ENCODE measurements around the gene ETV6.

Gene ETV6

DNA sequence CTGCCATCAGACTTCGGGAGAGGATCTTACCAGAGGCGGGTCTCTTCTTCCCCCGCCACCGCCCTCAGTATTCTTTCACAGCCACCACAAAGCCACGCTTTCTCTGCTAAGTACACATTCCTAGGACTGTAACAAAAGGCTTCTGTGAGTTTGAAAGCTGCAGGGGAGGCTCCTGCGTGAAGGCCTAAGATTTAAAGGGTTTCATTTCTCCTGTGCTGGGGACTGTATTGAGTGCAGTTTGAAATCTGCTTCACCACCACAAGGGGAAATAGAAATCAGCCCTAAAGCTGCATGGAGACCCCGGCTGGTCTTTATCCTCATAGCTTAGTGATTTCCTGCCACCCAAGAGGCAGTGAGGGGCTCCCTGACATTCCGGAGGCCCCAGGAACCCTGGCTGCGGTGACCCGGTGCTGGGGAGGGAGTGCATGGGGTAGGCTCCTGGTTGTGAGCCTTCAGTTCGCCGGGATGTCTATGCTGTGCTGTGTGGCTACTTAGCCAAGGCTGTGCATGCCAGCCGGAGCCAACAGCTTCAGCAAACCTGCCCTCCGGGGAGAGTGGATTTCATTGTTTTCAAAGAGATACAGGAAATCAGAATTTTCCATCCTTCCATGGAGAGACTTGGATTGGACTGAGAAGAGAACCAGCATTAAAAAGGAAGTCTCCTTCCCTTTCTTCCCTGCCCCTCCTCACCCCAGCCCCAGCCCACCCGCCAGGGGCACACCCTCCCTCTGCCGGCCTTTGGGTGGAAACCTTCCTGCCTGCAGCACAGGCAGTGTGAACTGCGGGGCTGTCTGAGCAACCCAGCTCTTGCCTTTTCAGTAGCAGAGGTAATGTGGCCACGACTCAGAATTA, 163.3 kb downstream of the ETV6 start:
- TF ChIP-seq, protein P1, sequence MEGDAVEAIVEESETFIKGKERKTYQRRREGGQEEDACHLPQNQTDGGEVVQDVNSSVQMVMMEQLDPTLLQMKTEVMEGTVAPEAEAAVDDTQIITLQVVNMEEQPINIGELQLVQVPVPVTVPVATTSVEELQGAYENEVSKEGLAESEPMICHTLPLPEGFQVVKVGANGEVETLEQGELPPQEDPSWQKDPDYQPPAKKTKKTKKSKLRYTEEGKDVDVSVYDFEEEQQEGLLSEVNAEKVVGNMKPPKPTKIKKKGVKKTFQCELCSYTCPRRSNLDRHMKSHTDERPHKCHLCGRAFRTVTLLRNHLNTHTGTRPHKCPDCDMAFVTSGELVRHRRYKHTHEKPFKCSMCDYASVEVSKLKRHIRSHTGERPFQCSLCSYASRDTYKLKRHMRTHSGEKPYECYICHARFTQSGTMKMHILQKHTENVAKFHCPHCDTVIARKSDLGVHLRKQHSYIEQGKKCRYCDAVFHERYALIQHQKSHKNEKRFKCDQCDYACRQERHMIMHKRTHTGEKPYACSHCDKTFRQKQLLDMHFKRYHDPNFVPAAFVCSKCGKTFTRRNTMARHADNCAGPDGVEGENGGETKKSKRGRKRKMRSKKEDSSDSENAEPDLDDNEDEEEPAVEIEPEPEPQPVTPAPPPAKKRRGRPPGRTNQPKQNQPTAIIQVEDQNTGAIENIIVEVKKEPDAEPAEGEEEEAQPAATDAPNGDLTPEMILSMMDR (IDR thresholded peaks at IDR 0.05; ENCODE audit: control extremely low read depth, extremely low read depth, low read depth, missing control alignments) = no peak
- peak; percentile 59 for DNase-seq (ENCODE audit: extremely low spot score)
- CTCF ChIA-PET = interaction anchor here (0.9 to 3.6 kb wide), 9 partner anchors 9 to 169 kb away, joined by 3 to 16 read pairs (median 5); no protein-coding TSS in a partner anchor
- POLR2A ChIA-PET = no interaction called here

DNA sequence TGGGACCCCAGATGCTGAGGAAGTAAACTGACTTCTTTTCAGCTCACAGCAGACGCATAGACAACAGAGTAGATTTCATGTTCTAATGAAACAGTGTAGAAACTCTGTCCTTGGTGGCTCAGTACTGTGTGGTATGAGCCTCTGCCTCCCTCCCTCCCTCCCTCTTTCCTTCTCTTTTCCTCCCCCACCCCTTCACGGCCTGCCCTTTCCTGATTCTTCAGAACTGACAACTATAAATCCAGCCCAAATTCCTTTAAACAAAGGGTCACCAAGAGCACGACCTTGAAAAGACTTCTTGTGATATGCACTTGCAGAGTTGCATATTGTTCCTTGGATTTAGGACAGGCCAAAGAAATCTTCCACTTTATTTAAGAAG, 164.0 kb downstream of the ETV6 start:
- TF ChIP-seq, protein P1 (IDR thresholded peaks at IDR 0.05; ENCODE audit: control extremely low read depth, extremely low read depth, low read depth, missing control alignments) = no peak
- ChIA-PET CTCF (interaction anchor here (2.4 to 3.2 kb wide), 4 partner anchors 9 to 44 kb away, joined by 5 to 16 read pairs (median 14); no protein-coding TSS in a partner anchor), POLR2A (no interaction called here)
- no peak for DNase-seq (ENCODE audit: extremely low spot score)

DNA sequence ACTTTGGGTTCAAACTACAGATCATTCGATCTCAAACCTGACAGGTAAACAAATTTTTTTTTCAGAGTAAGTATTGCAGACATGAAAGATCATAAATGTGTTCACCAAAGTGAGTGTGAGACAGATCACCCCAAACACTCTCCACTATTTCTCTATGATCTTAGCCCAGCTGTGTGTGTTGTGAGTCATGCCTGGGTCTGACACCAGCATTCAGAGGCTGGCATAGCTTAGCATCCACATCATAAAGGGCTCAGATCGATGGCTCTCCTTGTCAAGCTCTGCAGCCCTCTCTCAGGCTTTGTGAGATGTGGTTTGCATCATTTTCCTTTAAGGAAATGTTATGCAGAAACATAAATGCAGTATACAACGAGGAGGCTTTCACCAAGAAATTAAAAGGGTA, 164.9 kb downstream of the ETV6 start:
- ChIA-PET POLR2A (no interaction called here), CTCF (interaction anchor here (2.1 to 2.7 kb wide), 2 partner anchors 11 to 18 kb away, joined by 5 to 13 read pairs; no protein-coding TSS in a partner anchor)
- no peak for DNase-seq (ENCODE audit: extremely low spot score)
- TF ChIP-seq, protein P1 (IDR thresholded peaks at IDR 0.05; ENCODE audit: control extremely low read depth, extremely low read depth, low read depth, missing control alignments) = no peak

DNA sequence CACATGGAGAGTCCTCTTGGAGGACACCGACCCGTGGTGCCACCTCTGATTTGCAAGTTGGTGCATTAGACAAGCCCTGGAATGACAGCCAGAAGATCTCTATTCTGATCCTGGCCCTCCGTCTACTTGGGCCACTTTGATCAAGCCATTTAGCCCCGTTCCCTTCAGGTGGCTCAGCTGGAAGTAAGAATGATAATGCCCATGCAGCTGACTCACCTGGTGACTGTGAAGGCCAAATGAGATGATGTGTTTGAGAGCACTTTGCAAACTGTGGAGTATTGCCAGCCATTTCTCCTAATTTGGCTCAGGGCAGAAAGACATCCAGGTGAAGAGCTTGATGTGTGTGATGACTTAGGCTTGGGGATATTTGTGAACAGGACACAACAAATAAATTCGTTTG, 165.9 kb downstream of the ETV6 start:
- TF ChIP-seq, protein P1 (IDR thresholded peaks at IDR 0.05; ENCODE audit: control extremely low read depth, extremely low read depth, low read depth, missing control alignments) = no peak
- ChIA-PET CTCF (interaction anchor here (1.8 to 2.1 kb wide), 2 partner anchors 12 to 18 kb away, joined by 5 to 6 read pairs; no protein-coding TSS in a partner anchor), POLR2A (no interaction called here)
- DNase-seq (ENCODE audit: extremely low spot score) = no peak

DNA sequence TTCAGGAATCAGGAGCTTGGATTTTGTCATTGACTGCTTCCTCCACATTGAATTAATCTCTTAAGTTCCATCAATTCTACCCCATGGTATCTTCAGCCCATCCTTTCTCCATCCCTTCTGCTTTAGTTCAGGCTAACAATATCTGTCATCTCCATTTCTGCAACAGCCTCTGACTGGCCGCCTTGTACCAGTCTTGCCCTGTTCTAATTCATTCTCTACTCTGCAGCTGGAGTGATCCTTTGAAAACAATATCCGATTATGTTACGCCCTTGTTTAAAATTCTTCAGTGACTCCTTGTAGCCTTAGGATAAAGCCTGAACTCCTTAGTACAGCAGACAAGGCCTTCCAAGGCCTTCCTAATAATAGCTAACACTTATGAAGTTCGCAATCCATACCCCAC, 170.2 kb downstream of the ETV6 start:
- TF ChIP-seq, protein P1 (IDR thresholded peaks at IDR 0.05; ENCODE audit: control extremely low read depth, extremely low read depth, low read depth, missing control alignments) = no peak
- POLR2A ChIA-PET = no interaction called here
- DNase-seq (ENCODE audit: extremely low spot score) = no peak
- CTCF ChIA-PET = interaction anchor here (1.3 to 2.1 kb wide), 4 partner anchors 9 to 16 kb away, joined by 3 to 11 read pairs (median 5); no protein-coding TSS in a partner anchor

DNA sequence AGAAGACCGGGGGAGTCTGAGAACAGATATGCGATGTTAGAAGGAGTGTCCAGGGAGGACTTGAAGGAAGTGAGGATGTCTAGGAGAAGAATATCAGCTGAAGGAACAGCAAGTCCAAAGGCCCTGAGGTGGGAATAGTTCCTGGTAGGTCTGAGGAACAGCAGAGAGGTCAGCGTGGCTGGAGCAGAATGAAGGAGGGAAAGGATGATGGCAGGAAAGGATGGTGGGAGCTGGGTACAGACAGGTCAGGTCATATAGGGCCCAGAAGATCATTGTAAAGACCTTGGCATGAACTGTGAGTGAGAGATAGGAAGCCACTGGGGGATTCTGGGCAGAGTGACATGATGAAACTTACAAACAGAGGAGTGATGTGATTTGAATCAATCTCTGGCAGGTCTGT, 171.0 kb downstream of the ETV6 start:
- ChIA-PET POLR2A (no interaction called here), CTCF (interaction anchor here (0.9 to 1.8 kb wide), 5 partner anchors 10 to 25 kb away, joined by 3 to 11 read pairs (median 3); no protein-coding TSS in a partner anchor)
- TF ChIP-seq, protein P1 (IDR thresholded peaks at IDR 0.05; ENCODE audit: control extremely low read depth, extremely low read depth, low read depth, missing control alignments) = no peak
- no peak for DNase-seq (ENCODE audit: extremely low spot score)

All from GM10248 (cell line).